ENCODE measurements around the gene PLXND1.

The PLXND1 gene

DNA sequence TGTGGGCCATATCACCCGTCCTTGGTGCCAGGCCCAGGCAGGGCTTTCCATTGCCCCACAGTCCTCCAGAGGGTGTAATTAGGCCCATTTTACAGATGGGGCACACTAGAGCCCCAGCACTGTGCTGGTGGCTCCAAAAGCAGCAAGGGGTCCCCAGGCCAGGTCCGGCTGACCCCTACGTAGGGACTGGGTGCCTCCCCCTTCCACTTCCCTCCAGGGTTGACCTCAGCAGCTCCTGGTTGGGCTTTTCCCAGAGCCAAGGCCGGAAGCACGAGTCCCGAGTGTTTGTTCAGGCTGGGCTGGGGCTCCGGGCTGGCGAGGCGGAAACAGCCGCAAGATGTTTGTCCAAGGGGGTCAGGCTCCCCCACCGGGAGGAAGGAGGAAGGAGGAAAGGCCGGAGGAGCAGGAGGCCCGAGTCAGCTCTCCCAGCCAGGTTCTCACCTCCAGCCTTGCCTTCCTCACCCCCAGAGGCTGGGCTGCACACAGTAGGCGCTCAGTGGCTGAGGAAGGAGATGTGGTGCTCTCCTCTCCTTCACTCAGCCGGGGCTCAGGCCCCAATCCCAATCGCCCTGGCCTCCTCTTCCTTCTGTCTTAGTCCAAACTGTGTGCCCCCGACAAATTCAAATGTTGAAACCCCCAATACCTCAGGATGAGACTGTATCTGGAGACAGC, 17.1 kb upstream of the PLXND1 start:
- H3K36me3 ChIP-seq (ENCODE audit: insufficient read depth, low read length) = no peaks in the 10 kb centered on the region
- TF ChIP-seq EZH2 (IDR thresholded peaks at IDR 0.05) = no peak
- no peak for TF ChIP-seq POLR2AphosphoS5 (IDR thresholded peaks at IDR 0.05; ENCODE audit: borderline replicate concordance, low read depth, low read length)
- TF ChIP-seq FOXP2 (optimal IDR thresholded peaks at IDR 0.05; ENCODE audit: control extremely low read depth, extremely low read length, insufficient read depth) = no peak
- H3K9ac ChIP-seq (ENCODE audit: insufficient read length) = no peak overlapping the region
- no peak for DNase-seq (ENCODE audit: low read depth, low spot score)
- H3K4me3 ChIP-seq = no peak overlapping the region
- no peak overlapping the region for H3K27ac ChIP-seq
- H3K9me3 ChIP-seq (ENCODE audit: low read depth, low read length) = no peaks in the 10 kb centered on the region

GRCh38 chr3:129622933-129623332, 16.5 kb upstream of the PLXND1 start:
- TF ChIP-seq POLR2AphosphoS5 (IDR thresholded peaks at IDR 0.05; ENCODE audit: borderline replicate concordance, low read depth, low read length) (no peak), FOXP2 (optimal IDR thresholded peaks at IDR 0.05; ENCODE audit: control extremely low read depth, extremely low read length, insufficient read depth) (no peak), EZH2 (IDR thresholded peaks at IDR 0.05) (no peak)
- H3K36me3 ChIP-seq (ENCODE audit: insufficient read depth, low read length) = no peaks in the 10 kb centered on the region
- no peaks in the 10 kb centered on the region for H3K9me3 ChIP-seq (ENCODE audit: low read depth, low read length)
- no peak overlapping the region for H3K9ac ChIP-seq (ENCODE audit: insufficient read length)
- DNase-seq (ENCODE audit: low read depth, low spot score) = no peak
- no peak overlapping the region for H3K27ac ChIP-seq
- no peak overlapping the region for H3K4me3 ChIP-seq

DNA sequence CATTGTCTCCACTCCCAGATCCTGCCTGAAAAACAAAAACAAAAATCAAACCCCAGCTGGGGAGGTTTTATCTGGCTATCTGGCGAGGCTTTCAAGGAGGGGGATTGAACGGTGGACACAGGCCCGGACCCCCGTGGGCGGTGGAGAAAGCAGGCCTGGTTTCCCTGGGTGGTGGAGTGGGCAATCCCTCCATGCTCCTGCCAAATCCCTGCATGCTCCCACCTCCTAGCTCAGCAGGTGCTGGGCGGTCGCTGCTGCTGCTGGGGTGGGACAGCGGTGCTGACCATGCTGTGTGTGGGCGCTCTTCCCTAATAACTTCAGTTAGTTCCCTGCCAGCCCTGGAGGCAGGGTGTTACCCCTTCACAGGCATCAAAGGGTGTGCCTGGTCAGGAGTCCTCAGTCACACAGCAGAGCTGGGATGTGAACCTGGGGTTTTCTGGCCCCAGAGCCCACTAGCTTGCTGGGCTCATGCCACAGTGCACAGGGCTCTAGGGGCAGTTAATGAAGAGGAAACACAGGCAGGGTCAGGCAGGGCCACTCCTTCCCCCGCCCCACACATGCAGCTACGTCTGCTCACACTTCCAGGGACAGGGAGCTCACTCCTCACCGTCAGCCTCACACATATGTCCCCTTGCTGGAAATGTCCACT, 15.9 kb upstream of the PLXND1 start:
- no peaks in the 10 kb centered on the region for H3K36me3 ChIP-seq (ENCODE audit: insufficient read depth, low read length)
- H3K9ac ChIP-seq (ENCODE audit: insufficient read length) = no peak overlapping the region
- TF ChIP-seq FOXP2 (optimal IDR thresholded peaks at IDR 0.05; ENCODE audit: control extremely low read depth, extremely low read length, insufficient read depth) (no peak), POLR2AphosphoS5 (IDR thresholded peaks at IDR 0.05; ENCODE audit: borderline replicate concordance, low read depth, low read length) (no peak)
- no peaks in the 10 kb centered on the region for H3K9me3 ChIP-seq (ENCODE audit: low read depth, low read length)
- no peak for DNase-seq (ENCODE audit: low read depth, low spot score)
- H3K4me3 ChIP-seq = no peak overlapping the region
- no peak overlapping the region for H3K27ac ChIP-seq

DNA sequence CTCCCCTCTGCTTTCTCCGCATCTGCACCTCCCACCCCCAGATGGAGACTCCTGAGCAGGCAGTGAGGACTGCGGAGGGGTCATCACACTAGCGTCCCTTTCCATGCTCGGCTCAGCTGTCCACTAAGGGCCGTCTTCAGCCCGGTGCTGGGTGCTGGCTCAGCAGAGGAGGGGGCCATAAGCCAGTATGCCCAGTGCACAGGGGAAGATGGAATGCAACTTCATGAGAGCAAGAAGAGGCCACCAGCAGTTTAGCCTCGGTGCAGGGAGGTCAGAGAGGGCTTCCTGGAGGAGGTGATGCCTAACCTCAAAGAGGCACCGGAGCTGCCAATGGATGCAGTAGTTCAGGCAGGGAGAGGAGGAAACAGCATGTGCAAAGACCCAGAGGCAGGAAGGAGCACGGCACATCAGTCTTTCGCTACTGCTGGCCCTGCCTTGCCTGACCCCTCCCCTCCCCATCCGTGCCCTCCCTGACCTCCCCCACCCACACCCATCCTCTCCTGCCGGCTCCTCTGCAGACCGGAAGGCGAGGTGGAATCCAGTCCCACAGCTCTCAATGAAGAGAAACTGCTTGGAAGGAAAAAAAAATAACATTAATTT, 15.2 kb upstream of the PLXND1 start:
- H3K9me3 ChIP-seq (ENCODE audit: low read depth, low read length) = no peaks in the 10 kb centered on the region
- no peak overlapping the region for H3K4me3 ChIP-seq
- TF ChIP-seq POLR2AphosphoS5 (IDR thresholded peaks at IDR 0.05; ENCODE audit: borderline replicate concordance, low read depth, low read length) = no peak
- TF ChIP-seq FOXP2 (optimal IDR thresholded peaks at IDR 0.05; ENCODE audit: control extremely low read depth, extremely low read length, insufficient read depth) = no peak
- no peak for TF ChIP-seq EZH2 (IDR thresholded peaks at IDR 0.05)

DNA sequence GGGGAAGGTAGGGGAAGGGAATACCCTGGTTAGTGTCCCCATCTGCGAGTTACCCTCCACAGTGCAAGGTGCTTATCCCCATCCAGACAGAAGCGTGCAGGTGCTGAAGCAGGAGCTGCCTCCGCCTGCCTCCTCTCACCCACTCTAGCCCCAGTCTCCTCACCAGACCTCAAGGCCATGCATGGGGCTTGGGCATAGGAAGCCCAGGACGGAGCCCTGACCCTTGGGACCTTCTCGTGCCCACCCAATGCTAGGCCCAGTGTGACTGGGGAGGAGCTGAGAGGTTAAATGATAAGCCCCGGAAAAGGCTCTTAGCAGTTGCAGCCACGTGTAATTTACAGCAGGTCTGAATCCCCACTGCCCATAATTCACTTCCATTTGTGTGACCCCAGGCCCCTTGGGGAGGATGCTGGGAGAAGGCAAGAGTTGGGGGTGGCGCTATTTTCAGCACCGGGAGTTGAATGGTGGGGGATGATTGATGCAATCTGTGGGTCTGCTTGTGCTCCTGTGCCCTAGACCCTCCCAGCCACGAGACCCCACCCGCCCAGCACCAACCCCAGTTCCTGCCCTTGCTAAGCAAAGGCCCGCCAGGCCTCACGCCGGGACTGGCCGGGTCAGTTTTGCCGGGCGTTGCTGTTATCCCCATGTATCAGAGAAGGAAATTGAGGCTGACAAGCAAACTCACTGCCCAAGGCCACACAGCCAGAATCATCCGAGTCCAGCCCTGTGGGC, 14.5 kb upstream of the PLXND1 start:
- no peak overlapping the region for H3K9ac ChIP-seq (ENCODE audit: insufficient read length)
- no peak overlapping the region for H3K27ac ChIP-seq
- no peak for DNase-seq (ENCODE audit: low read depth, low spot score)
- TF ChIP-seq EZH2 (IDR thresholded peaks at IDR 0.05) (no peak), FOXP2 (optimal IDR thresholded peaks at IDR 0.05; ENCODE audit: control extremely low read depth, extremely low read length, insufficient read depth) (no peak), POLR2AphosphoS5 (IDR thresholded peaks at IDR 0.05; ENCODE audit: borderline replicate concordance, low read depth, low read length) (no peak)
- H3K36me3 ChIP-seq (ENCODE audit: insufficient read depth, low read length) = no peaks in the 10 kb centered on the region
- no peaks in the 10 kb centered on the region for H3K9me3 ChIP-seq (ENCODE audit: low read depth, low read length)
- no peak overlapping the region for H3K4me3 ChIP-seq

More for the DNA sequence above, 15.2 kb upstream of the PLXND1 start:
- no peak overlapping the region for H3K9ac ChIP-seq (ENCODE audit: insufficient read length)
- no peak overlapping the region for H3K27ac ChIP-seq
- no peaks in the 10 kb centered on the region for H3K36me3 ChIP-seq (ENCODE audit: insufficient read depth, low read length)
- DNase-seq (ENCODE audit: low read depth, low spot score) = no peak

- TF ChIP-seq EZH2 (IDR thresholded peaks at IDR 0.05) (no peak), POLR2AphosphoS5 (IDR thresholded peaks at IDR 0.05; ENCODE audit: borderline replicate concordance, low read depth, low read length) (no peak), FOXP2 (optimal IDR thresholded peaks at IDR 0.05; ENCODE audit: control extremely low read depth, extremely low read length, insufficient read depth) (no peak)
- Histone ChIP-seq H3K27ac (no peak overlapping the region), H3K9ac (ENCODE audit: insufficient read length) (no peak overlapping the region), H3K9me3 (ENCODE audit: low read depth, low read length) (no peaks in the 10 kb centered on the region), H3K36me3 (ENCODE audit: insufficient read depth, low read length) (no peaks in the 10 kb centered on the region), H3K4me3 (no peak overlapping the region)
- no peak for DNase-seq (ENCODE audit: low read depth, low spot score)
Measured at GRCh38 chr3:129619726-129620162, 13.3 kb upstream of the PLXND1 start.

DNA sequence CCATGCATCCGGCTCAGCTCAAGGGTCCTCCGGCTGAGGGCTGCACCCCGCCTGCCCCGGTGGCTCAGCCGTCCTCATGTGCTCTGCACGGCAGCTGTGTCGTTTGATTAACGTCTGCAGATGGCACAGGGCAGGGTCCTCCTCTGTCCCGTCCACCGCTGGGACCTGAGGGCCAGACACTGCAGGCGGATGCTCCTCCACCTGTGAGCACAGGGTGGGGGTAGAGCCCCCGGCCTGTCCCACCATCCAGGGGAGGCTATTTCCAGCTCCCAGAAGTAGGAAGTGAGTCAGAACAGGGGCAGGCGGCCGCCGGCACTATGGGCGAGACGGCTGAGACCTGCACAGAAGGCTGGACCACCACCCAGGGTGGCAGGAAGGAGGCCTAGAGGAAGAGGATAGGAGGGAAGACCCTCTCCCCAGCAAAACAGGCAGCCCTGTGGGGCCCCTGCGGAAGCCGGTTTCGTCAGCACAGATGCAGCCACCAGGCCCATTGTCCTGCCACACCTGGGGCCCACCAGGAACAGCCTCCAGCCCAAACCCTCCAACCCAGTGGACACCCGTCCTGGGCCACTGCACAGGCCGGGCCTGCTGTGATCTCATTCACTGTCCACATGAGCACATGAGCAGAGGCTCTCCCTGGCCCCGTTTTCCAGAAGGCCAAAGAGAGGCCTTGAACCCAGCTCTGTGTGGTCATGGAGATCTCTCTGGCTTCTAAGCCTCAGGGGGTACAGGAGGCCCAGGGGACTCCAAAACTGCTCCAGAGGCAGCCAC, 12.6 kb upstream of the PLXND1 start:
- H3K27ac ChIP-seq = no peak overlapping the region
- H3K9ac ChIP-seq (ENCODE audit: insufficient read length) = no peak overlapping the region
- no peak overlapping the region for H3K4me3 ChIP-seq
- DNase-seq (ENCODE audit: low read depth, low spot score) = no peak
- no peaks in the 10 kb centered on the region for H3K9me3 ChIP-seq (ENCODE audit: low read depth, low read length)
- H3K36me3 ChIP-seq (ENCODE audit: insufficient read depth, low read length) = no peaks in the 10 kb centered on the region
- TF ChIP-seq POLR2AphosphoS5 (IDR thresholded peaks at IDR 0.05; ENCODE audit: borderline replicate concordance, low read depth, low read length) = no peak
